ENCODE measurements around the gene SHCBP1L.
"Not testable (repeated sequence)": the region's sequence is repeated elsewhere in the genome, so short reads cannot be mapped to it uniquely, and the experiment has no call there.

The SHCBP1L gene

DNA sequence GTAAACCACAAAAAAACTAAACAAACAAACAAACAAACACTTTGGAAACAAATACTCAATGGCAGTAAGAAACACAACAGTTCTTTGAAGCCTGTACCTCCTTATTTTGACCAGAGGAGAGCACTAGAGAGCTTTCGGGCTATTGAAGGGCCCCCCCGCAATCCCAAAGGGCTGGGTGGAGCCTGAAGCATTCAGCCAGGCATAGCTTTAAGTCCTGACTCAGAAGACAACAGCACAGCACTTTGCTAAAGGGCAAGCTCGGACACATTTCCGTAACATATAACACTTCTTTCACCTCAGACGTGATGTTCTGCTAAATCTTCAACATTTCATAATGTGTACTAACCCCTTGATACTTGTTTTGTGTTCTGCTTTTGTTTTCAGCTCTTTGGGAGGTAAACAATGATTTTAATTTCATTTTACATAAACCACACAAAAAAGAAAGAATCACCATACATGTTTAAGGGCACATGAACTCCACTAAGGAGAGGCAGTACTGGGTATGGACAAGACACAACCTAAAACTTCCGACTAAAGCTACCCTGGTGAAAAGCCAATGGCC lies 9.7 kb upstream of the SHCBP1L start:
- DNase-seq = peak; percentile 43

DNA sequence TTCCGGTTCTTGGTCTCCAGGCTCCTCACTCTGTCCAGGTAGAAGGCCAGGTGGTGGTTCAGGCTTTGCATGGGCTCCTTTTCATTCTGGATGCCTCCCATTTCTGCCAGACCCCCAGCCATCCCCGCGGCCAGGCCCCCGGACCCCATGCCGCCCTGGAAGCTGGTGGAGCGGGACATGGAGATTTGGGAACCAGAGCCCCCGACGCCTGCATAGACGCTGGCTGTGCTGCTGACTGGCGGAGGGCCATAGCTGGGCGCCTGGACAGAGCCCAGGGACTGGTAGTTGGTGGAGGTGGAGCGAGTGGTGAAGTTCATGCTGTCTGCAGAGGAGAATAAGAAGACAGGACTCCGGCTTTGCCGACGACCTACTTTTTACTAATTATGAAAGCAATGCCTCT lies 7.1 kb upstream of the SHCBP1L start:
- DNase-seq = no peak

DNA sequence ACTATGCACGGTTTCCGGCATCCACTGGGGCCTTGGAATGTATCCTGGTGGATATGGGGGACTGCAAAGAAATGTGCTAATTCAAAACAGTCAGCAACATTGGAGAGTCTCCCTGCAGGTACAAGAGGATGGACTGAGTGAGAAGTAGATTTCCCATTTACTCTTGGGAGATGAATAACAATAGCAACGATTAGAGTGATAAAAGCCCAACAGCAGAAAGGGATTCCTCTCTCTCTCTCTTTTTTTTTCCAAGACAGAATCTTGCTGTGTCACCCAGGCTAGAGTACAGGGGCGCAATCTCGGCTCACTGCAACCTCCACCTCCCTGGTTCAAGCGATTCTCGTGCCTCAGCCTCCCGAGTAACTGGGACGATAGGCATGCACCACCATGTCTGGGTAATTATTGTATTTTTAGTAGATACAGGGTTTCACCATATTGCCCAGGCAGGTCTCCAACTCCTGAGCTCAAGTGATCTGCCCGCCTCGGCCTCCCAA lies 5.0 kb upstream of the SHCBP1L start:
- no peak for DNase-seq

DNA sequence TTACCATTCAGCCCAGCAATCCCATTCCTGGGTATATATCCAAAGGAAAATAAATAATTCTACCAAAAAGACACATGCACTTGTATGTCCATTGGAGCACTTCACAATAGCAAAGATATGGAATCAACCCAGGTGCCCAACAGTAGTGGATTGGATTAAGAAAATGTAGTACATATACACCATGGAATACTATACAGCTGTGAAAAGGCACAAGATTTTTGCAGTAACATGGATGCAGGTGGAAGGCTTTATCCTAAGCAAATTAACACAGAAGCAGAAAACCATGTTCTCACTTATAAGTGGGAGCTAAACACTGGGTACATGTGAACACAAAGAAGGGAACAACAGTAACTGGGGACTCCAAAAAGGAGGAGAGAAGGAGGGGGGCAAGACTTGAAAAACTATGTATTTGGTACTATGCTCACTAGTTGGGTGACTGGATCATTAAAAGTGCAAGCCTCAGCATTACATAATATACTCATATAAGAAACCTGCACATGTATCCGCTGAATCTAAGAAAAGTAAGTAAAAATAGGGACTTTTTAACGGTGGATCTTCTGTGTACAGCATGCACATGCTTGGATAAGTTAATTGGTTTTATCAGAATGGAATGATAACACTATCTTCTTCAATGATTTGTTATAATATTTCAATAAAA lies 3.9 kb upstream of the SHCBP1L start:
- no peak for DNase-seq

DNA sequence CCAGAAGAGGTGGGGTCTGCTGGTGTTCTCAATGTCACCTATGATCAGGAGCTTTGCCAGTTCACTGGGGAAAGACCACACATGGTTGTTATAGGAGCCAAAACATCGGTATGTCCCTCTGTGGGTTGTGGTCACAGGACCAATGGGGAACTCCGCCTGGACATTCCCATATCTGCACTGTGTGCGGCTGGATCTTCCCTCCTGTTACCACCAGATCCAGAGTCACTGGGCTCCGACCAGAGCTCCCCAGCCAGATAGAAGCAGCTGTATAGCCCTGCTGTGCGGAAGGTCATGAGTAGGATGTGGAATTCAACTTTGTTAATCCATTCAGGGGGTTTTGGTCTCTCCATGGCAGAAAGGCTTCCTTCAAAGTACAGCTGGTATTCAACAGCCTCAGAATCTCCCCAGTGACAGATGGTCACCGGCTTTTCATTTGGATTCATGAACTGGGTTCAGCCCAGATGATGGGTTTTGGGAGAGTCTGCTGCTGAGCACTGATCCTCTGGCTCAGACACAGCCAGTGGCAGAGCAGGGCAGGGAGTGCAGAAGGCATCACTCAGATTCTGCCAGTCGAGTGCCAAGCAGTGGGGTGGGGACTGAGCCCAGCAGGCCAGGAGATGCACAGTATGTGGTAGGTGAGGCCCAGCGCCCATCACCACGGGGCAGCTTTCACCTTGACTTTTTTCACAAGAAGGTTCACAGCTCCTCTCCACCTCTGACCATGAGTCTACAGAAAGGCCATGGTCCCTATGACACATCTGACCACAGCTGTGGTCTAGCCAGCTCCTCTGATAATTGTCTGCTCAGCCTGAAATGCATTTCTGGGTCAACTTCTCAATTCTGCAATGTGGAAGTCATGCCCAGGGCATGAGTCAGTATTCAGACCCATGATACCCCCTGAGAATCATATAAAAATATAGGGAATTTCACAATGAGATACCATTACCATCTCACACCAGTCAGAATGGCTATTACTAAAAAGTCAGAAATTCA lies 2.9 kb upstream of the SHCBP1L start:
- no peak for DNase-seq

DNA sequence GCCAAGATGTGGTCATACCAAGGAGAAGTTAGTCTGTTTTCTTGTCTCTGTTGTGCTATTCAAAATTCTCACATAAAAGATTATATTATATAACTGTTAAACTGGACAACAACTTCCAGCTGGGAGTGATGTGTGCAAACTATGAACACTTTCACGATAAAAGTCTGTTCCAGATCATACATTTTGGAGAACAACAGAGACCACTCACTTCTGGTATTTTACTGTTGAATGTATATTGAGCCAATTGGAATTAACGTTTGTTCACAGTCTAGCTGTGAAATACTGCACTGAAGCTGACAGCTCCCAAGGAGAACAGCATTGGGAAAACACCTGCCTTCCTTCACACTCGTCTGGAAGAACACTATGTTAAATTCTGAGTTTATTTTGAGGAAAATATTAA lies 860 bp upstream of the SHCBP1L start:
- DNase-seq = no peak

DNA sequence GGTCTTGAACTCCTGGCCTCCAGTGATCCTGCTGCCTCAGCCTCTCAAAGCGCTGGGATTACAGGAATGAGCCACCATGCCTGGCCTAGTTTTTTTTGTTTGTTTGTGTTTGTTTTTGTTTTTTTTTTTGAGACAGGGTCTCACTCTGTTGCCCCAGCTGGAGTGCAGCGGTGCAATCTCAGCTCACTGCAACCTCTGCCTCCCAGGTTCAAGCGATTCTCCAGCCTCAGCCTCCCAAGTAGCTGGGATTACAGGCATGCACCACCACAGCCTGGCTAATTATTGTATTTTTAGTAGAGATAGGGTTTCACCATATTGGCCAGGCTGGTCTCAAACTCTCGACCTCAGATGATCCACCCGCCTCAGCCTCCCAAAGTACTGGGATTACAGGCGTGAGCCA lies 9.6 kb downstream of the SHCBP1L start:
- not testable (repeated sequence) for DNase-seq

DNA sequence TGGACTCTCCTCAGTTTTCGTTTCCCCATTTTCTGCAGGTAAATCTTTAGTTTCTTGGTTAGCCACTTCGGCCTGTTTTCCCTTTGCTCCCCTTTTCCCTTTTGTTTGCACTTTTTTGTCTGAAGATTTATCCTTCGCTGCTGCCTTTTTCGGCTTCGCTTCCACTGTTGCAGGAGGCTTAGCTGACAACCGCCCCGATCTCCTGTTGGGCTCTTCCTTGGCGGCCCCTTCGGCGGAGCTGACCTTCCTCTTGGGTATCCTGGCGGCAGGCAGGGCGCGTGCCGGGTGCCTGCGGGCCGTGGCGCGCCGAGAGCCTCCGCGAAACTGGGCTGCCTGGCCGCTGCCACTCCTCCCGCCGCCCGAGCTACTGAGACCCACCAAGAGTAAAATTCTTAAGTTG lies 10.8 kb downstream of the SHCBP1L start:
- DNase-seq = not testable (repeated sequence)

DNA sequence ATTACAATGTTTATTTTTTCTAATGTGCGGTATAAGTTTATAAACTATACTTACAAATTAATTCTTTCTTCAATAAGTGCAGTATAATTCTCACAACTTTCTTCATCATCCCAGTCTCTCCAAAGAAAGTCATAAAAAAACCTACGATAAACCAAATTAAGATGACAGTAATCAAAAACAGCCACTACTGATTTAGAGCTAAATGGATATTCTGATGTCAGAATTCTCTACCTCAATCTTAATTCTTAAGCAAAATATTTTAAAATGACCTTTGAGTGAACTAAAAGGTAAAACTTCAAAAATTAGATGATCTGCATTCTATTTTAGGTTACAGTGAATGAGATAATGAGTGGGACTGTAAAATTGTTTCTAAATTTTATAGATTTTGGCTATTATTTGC lies 13.6 kb downstream of the SHCBP1L start:
- DNase-seq = no peak

DNA sequence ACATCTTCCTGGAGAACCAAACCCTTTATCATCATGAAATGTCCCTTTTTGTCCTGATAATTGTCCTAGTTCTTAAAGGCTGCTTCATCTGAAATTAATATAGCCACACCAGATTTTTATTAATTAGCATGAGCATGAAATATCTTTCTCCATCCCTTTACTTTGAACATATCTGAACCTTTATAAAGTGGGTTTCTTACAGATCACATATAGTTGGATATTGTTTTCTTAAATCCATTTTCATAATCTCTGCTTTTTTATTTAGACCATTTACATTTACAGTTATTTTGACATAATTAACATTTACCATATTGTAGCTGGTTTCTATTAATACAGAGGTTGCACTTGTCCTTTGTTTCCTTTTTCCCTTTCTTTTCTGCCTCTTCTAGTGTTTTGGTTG lies 17.2 kb downstream of the SHCBP1L start:
- DNase-seq = no peak

DNA sequence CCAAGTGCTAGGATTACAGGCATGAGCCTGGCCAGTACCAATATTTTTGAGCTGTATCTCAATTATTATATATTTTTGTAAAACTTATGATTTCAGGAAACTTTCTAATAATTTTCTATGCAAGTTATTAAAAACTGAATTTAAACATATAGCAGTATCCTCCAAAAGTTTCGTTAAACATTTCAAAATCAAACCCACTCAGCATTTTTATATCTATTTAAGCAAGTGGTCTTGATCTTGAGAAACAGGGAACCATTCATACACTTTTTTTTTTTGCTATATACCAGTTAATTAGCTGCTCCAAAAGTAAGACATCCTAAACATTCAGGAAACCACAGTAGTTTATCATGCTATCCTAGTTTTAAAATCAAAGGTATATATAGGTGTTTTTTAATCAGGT lies 22.0 kb downstream of the SHCBP1L start:
- DNase-seq = no peak

DNA sequence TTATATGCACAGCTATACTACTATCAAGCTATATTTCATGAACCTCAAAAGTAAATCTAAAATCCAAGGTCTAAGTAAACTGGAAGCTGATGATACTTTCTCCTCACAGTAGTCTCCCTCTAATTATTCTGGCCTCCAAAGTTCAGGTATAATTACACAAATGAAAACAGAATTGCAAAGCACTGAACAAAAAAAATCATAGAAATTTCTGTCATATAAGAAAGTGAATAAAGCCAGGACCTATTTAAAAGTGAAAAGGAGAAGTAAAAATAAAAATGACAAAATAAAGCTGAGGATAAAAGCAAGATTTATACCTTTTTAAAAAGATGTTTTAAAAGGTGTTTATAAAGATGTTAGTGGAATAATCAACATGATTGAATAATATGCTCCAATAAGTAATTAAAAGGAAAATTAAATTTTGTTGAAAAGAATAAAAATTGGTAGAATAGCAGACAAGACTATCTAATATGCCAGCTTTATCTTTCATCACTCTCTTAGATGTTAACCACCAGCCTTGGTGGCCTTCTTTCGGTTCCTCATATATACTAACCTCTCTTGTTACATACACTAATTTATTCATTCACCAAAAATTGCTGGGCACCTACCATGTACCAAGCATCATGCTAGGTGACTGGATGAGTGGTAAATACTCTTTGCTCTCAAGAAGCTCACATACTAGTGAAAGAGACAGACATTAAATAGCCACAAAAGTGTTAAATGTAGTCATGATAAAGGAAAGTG lies 25.1 kb downstream of the SHCBP1L start:
- no peak for DNase-seq

DNA sequence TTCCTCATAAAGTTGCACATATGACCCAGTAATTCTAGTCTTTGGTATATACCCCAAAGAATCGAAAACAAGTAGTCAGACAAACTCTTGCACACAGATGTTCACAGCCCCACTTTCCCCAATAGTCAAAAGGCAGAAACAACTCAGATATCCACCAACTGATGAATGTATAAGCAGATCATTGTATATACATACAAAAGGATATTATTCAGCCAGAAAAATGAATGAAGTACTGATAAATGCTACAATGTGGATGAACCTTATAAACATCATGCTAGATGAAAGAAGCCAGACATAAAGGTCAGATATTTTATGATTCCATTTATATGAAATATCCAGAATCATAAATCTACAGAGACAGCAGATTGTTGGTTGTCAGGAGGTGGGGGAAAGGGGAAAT lies 27.3 kb downstream of the SHCBP1L start:
- DNase-seq = no peak

DNA sequence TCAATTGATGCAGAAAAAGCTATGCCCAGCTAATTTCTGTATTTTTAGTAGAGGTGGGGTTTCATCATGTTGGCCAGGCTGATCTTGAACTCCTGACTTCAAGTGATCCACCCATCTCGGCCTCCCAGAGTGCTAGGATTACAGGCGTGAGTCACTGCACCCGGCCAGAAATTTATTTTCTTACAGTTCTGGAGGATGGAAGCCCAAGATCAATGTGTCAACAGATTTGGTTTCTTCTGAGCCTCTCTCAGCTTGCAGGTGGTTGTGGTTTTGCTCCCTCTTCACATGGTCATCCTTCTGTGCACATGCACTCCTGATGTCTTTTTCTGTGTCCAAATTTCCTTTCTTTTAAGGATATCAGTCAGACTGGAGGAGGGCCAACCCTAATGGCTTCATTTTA lies 35.6 kb downstream of the SHCBP1L start:
- no peak for DNase-seq

DNA sequence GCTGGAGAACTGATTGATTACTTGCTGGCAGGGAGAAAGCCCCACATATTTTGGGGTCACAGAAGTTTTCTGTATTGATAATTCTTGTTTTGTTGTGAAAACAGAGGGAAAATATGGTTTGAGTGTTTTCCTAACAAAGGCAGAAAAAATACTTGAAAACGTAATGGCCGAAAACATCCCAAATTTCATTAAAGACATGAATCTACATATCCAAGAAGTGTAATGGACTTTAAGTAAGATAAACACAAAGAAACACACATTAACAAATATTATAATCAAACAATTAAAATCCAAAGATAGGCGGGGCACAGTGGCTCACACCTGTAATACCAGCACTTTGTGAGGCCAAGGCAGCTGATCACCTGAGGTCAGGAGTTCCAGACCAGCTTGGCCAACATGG lies 39.6 kb downstream of the SHCBP1L start:
- DNase-seq = no peak

DNA sequence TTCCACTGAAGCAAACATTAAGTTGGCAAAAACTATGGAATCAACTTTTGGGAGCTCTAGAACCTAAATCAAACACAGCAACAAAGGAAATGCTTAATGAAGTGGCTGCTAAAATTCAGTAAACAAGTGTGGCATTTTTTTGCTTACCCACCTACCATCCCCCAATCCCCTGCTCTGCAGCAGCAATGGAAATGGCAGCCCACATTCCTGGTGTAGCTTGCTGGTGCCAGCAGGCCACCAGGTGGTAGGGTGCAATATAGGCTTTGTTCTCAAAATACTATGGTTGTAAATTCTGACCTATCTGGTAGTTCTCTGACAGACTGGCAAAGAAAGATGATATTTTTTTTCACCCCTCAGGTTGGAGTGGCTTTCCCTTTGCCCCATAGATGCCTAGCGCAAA lies 42.8 kb downstream of the SHCBP1L start:
- DNase-seq = no peak

DNA sequence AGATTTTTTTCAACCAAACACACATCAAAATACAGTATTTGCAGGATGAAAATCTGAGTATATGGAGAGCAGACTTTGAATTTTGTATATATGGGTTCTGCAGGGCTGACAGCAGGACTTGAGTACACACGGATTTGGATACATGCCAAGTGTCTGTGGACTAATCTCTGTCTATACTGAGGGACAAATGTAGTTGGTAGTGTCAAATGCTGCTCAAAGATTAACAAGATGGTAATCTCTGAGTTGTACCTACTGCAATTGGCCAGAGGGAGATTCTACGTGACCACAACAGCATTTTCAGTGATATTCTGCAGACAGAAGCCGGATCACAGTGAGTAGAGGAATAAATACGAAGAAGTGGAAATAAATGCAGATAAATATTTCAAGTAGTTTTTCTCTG lies 43.4 kb downstream of the SHCBP1L start:
- no peak for DNase-seq

DNA sequence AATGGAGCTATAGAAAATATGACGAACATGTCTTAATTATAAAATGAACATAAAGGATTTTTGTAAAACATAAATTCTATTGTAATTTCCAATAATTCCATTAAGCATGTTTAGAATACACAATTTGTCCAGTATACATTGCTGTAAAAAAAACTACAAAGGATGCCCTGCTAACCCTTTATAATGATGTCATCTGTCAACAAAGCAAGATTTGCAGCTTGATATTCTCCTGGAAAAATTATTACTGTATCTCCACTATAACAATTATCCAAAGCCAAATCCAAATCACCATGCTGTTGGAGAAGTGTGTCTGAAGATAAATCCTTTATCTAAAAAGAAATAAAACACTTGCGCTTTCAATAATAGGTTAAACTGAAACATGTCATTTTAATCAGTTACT lies 47.6 kb downstream of the SHCBP1L start:
- DNase-seq = no peak

DNA sequence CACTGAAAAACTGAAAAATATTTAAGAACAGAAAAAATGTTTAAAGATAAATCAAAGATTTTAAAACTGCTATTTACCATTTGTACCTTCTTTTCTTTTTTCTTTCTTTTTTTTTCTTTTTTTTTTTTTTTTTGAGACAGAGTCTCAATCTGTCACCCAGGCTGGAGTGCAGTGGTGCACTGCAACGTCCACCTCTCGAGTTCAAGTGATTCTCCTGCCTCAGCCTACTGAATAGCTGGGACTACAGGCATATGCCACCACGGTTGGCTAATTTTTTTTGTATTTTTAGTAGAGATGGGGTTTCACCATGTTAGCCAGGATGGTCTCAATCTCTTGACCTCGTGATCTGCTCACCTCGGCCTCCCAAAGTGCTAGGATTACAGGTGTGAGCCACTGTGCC lies 51.0 kb downstream of the SHCBP1L start:
- not testable (repeated sequence) for DNase-seq

DNA sequence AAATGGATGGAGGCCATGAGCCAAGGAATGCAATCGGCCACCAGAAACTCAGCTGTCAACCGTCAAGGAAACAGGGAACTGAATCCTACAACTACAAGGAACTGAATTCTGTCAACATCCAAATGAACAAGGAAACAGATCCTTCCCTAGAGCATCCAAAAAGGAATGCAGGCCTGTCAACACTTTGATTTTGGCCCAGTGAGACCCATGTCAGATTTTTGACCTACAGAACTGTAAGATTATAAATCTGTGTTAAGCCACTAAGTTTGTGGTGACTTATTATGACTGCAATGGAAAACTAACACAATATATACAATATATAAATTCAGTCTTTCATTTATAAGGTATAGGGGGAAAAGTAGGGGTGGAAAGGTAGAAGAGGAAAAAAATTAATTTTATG lies 55.3 kb downstream of the SHCBP1L start:
- DNase-seq = no peak

DNA sequence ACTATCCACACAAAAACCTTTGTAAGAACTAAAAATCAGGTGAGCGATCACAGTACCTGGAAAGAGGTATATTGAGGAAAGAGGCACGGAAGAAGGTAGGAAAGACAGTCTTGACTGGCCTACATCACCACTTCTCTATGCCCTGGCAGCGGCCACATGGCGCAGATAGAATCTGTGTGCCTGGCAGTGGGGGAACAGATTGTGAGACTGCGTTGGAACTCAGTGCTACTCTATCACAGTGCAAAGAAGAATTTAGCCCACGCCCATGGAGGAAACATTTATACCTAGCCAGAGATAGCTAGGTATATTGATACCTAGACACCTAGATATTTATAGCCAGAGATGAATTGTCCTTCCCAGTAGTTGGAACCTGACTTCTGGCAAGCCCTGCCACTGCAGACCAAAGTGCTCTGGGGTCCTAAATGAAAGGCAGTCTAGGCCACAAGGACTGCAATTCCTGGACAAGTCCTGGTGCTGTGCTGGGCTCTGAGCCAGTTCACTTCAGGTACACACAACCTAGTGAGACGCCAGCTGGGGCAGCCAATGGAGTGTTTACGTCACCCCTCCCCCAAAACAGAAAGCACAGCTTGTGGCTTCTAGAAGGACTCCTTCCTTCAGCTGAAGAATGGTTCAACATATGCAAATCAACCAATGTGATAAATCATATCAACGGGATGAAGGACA lies 61.9 kb downstream of the SHCBP1L start:
- no peak for DNase-seq

DNA sequence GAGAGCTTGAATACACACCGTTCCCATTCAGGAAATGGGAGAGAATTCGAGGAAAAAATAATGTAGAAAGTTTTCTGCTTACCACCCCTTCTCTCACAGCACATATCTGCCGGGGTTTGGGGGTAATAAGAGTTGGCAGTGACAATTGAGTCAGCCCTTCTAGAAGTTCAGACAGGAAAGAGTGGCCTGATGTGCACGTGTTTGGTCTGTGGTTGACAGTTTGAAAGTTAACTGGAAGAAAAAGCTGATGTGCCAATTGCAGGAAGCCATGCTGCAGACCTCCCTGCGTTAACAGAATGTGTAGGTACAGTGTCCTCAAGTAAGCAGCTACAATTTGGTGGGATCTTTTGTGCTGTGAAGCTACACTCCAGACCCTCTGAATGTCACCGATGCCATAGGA lies 63.0 kb downstream of the SHCBP1L start:
- DNase-seq = peak; percentile 12
